ENCODE measurements around the gene TNFRSF25. TPM values are rescaled to one million over a fixed set of nuclear protein-coding genes. Genes with fewer than 3 reads are reported as not detected.

The TNFRSF25 gene
- total and polyA plus RNA-seq, 10 of the 15 experiments (the other 5 are each of a cell fraction or from before 2014, with no cell fraction given) = 0.23 to 8.6 (median 0.46) TPM; not detected in 5

- no peak for TF ChIP-seq TAF1 (IDR thresholded peaks at IDR 0.05; ENCODE audit: borderline replicate concordance, low read depth, low read length)
- no peak for TF ChIP-seq SMC3 (IDR thresholded peaks at IDR 0.05; ENCODE audit: borderline replicate concordance, low read length)
- no peak for TF ChIP-seq SPI1 (IDR thresholded peaks at IDR 0.05; ENCODE audit: borderline replicate concordance, insufficient read depth, low read depth, low read length)
- no peak for TF ChIP-seq MYC (IDR thresholded peaks at IDR 0.05; ENCODE audit: insufficient read depth, insufficient read length, insufficient replicate concordance, low read length, severe bottlenecking)
- TF ChIP-seq PBX3 (IDR thresholded peaks at IDR 0.05; ENCODE audit: insufficient replicate concordance, low read depth, low read length) = no peak
- peak; percentile 38; the same call in 1 of the 2 replicates for TF ChIP-seq IKZF1 (conservative IDR thresholded peaks at IDR 0.05)
- TF ChIP-seq MTA2 (IDR thresholded peaks at IDR 0.05; ENCODE audit: low read depth) = no peak
- TF ChIP-seq ZBTB4 (CRISPR knock-in tag; IDR thresholded peaks at IDR 0.05) = no peak
- no peak for TF ChIP-seq NRF1 (conservative IDR thresholded peaks at IDR 0.05; ENCODE audit: low read depth, low read length)
- TF ChIP-seq E2F8 (IDR thresholded peaks at IDR 0.05; ENCODE audit: low read depth, partially characterized antibody) = no peak
- TF ChIP-seq HSF1 (IDR thresholded peaks at IDR 0.05; ENCODE audit: low read depth, low read length) = no peak
- no peak for TF ChIP-seq IRF3 (IDR thresholded peaks at IDR 0.05)
- TF ChIP-seq BCL11A (IDR thresholded peaks at IDR 0.05; ENCODE audit: low read depth, low read length) = no peak
- TF ChIP-seq MLLT1 (IDR thresholded peaks at IDR 0.05) = 0 out of 2 replicates have a peak, but pooled peaks have one; percentile 28
- no peak for TF ChIP-seq ZBED1 (IDR thresholded peaks at IDR 0.05; ENCODE audit: borderline replicate concordance)
- TF ChIP-seq SMAD1 (IDR thresholded peaks at IDR 0.05; ENCODE audit: low read depth, partially characterized antibody) = no peak
Observed at GRCh38 chr1:6490181-6491080, 24.5 kb upstream of the TNFRSF25 start (continued).
